Keratinocyte (primary cell): ENCODE measurements around the gene OR6C68.

Source experiments
- EZH2 ChIP-seq: IDR thresholded peaks from one replicate; pipeline ENCODE4 v1.6.1; 2012; ENCODE audit warnings: inconsistent platforms, mild to moderate bottlenecking, low read length, moderate library complexity
- TF ChIP-seq, protein P1 (sequence below), 3 experiments: IDR thresholded peaks in 1 of 3; conservative IDR thresholded peaks in 1 of 3; optimal IDR thresholded peaks in 1 of 3; 2 replicates in 2 of 3; 3 replicates in 1 of 3; pipeline versions ENCODE3 to v1.5.1; 2011; ENCODE audit warnings: low read length in 3 of 3, mild to moderate bottlenecking in 3 of 3, moderate library complexity in 2 of 3, control low read depth in 1 of 3, inconsistent platforms in 1 of 3; ENCODE audit not compliant: insufficient read depth in 2 of 3; ENCODE audit errors: extremely low read depth in 1 of 3

DNA sequence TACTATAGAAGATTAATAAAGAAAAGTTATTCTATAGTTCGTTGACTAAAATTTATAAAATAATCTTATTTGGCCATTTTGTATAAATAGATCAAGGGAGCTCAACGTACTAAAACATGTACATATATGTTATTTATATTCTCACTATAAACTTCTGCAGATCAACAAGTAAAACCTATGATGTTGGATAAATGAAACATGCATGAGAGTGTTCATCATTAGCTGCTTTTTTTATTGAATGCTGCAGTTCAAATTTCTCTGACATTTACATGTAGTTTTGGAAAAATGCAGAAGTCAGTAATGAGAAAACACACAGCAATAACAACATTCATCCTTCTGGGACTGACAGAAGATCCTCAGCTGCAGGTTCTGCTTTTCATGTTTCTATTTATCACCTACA is at the start of gene OR6C68:
- TF ChIP-seq, protein P1, sequence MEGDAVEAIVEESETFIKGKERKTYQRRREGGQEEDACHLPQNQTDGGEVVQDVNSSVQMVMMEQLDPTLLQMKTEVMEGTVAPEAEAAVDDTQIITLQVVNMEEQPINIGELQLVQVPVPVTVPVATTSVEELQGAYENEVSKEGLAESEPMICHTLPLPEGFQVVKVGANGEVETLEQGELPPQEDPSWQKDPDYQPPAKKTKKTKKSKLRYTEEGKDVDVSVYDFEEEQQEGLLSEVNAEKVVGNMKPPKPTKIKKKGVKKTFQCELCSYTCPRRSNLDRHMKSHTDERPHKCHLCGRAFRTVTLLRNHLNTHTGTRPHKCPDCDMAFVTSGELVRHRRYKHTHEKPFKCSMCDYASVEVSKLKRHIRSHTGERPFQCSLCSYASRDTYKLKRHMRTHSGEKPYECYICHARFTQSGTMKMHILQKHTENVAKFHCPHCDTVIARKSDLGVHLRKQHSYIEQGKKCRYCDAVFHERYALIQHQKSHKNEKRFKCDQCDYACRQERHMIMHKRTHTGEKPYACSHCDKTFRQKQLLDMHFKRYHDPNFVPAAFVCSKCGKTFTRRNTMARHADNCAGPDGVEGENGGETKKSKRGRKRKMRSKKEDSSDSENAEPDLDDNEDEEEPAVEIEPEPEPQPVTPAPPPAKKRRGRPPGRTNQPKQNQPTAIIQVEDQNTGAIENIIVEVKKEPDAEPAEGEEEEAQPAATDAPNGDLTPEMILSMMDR (optimal IDR thresholded peaks at IDR 0.05 in 1 of 3, IDR thresholded peaks at IDR 0.05 in 1 of 3, conservative IDR thresholded peaks at IDR 0.05 in 1 of 3; ENCODE audit: extremely low read depth in 1 of 3, insufficient read depth in 2 of 3, low read length in 3 of 3): no peak
- no peak for TF ChIP-seq EZH2
